ENCODE data around the gene SLC26A1. TPM values are rescaled to one million over a fixed set of nuclear protein-coding genes. Genes with fewer than 3 reads are reported as not detected.

The SLC26A1 gene
- total RNA-seq, 1 experiment from 2014 or later: 1.8 TPM

GRCh38 chr4:1035510-1035909 lies 42.3 kb upstream of the SLC26A1 start:
- Histone ChIP-seq H3K27me3 (ENCODE audit: control insufficient read depth, insufficient read depth, low read length) (no peaks in the 10 kb centered on the region), H3K9me3 (ENCODE audit: control insufficient read depth, insufficient read depth, low read depth, low read length) (no peaks in the 10 kb centered on the region), H3K4me1 (ENCODE audit: control insufficient read depth, insufficient read depth, low read length) (peaks cover 40% of the 10 kb centered on the region), H3K36me3 (ENCODE audit: control insufficient read depth, insufficient read depth, low read length) (no peaks in the 10 kb centered on the region), H3K4me3 (ENCODE audit: low read depth in 2 of 2, low read length in 2 of 2) (no peak overlapping the region), H3K27ac (ENCODE audit: low read length) (peak overlapping the region; percentile 34; the same call in 1 of the 2 replicates)
- intact Hi-C loops (cut with micrococcal nuclease; ENCODE audit: unreplicated experiment) (no loop called here), in situ Hi-C loops (cut with HindIII; ENCODE audit: low pct_unique_long_range_greater_than_20kb, low sequenced_read_pairs) (no loop called here)
- DNase-seq (ENCODE audit: low read depth, low spot score) (no peak), ATAC-seq (peak; percentile 44)
- no peak for TF ChIP-seq POLR2AphosphoS5 (IDR thresholded peaks at IDR 0.05; ENCODE audit: low read depth, low read length)
- TF ChIP-seq TCF7L2 (IDR thresholded peaks at IDR 0.05; ENCODE audit: low read depth, low read length): no peak
- TF ChIP-seq SIN3A (IDR thresholded peaks at IDR 0.05; ENCODE audit: borderline replicate concordance, insufficient read depth, low read depth, low read length): no peak
- TF ChIP-seq REST (IDR thresholded peaks at IDR 0.05; ENCODE audit: insufficient read depth in 1 of 2, low read depth in 2 of 2, low read length in 1 of 2): no peak
- no peak for TF ChIP-seq CTCF (IDR thresholded peaks at IDR 0.05)
- BruUV-seq (replicated peaks): no TSS peak
- ChIA-PET POLR2A (no interaction called here), CTCF (no interaction called here)

- DNase-seq (ENCODE audit: low read depth, low spot score): no peak
- BruUV-seq (replicated peaks): no TSS peak
- H3K4me3 ChIP-seq (ENCODE audit: low read depth in 2 of 2, low read length in 2 of 2): no peak overlapping the region
- H3K27ac ChIP-seq (ENCODE audit: low read length): peak overlapping the region; percentile 39
- ChIA-PET POLR2A (no interaction called here), CTCF (no interaction called here)
- H3K9me3 ChIP-seq (ENCODE audit: control insufficient read depth, insufficient read depth, low read depth, low read length): no peaks in the 10 kb centered on the region
- no peaks in the 10 kb centered on the region for H3K36me3 ChIP-seq (ENCODE audit: control insufficient read depth, insufficient read depth, low read length)
- no peak for TF ChIP-seq TCF7L2 (IDR thresholded peaks at IDR 0.05; ENCODE audit: low read depth, low read length)
- TF ChIP-seq SIN3A (IDR thresholded peaks at IDR 0.05; ENCODE audit: borderline replicate concordance, insufficient read depth, low read depth, low read length): no peak
- no peak for TF ChIP-seq REST (IDR thresholded peaks at IDR 0.05; ENCODE audit: insufficient read depth in 1 of 2, low read depth in 2 of 2, low read length in 1 of 2)
- no peak for TF ChIP-seq POLR2AphosphoS5 (IDR thresholded peaks at IDR 0.05; ENCODE audit: low read depth, low read length)
- no peak for TF ChIP-seq CTCF (IDR thresholded peaks at IDR 0.05)
- in situ Hi-C loops (cut with HindIII; ENCODE audit: low pct_unique_long_range_greater_than_20kb, low sequenced_read_pairs) (no loop called here), intact Hi-C loops (cut with micrococcal nuclease; ENCODE audit: unreplicated experiment) (no loop called here)
- no peaks in the 10 kb centered on the region for H3K27me3 ChIP-seq (ENCODE audit: control insufficient read depth, insufficient read depth, low read length)
- no peak for ATAC-seq
- peaks cover 35% of the 10 kb centered on the region for H3K4me1 ChIP-seq (ENCODE audit: control insufficient read depth, insufficient read depth, low read length)
Measured at GRCh38 chr4:1033840-1034551, 40.8 kb upstream of the SLC26A1 start.

Data from Panc1 (cell line).